Right atrium auricular region (tissue), 2 donors: ENCODE results near the gene GOLGB1. TPM values are rescaled to one million over a fixed set of nuclear protein-coding genes. Genes with fewer than 3 reads are reported as not detected.

Experiments used
- DNase-seq: peaks from one replicate; pipeline ENCODE4 v3.0.0-alpha.2; 2019; ENCODE audit warnings: low spot score
- H3K27ac ChIP-seq, 2 donors: fragments of 200-600 bp; sonication (generic); 1 replicate in 1 of 2; 2 replicates in 1 of 2; pipeline ENCODE4 v1.5.1; 2016 to 2019
- H3K27me3 ChIP-seq, 2 donors: fragments of 200-600 bp; sonication (generic); one replicate each; pipeline versions ENCODE4 v1.5.1 to v1.6.0; 2017 to 2019
- H3K36me3 ChIP-seq: fragments of 200-600 bp; sonication (generic); one replicate; pipeline ENCODE4 v1.5.1; 2016
- H3K4me1 ChIP-seq, 2 donors: fragments of 200-600 bp; sonication (generic); one replicate each; pipeline versions ENCODE4 v1.5.1 to v1.6.0; 2017 to 2019
- H3K4me3 ChIP-seq, 2 donors: fragments of 200-600 bp; sonication (generic); 1 replicate in 1 of 2; 2 replicates in 1 of 2; pipeline ENCODE4 v1.5.1; 2017 to 2019; ENCODE audit warnings: mild to moderate bottlenecking in 1 of 2, moderate library complexity in 1 of 2
- H3K9me3 ChIP-seq, 2 donors: fragments of 200-600 bp; sonication (generic); one replicate each; pipeline ENCODE4 v1.5.1; 2019
- total RNA-seq, 2 donors: library from RNA; depleted of rRNA; stranded (reverse); fragments of >200 nt; gene quantifications; one replicate each; pipeline ENCODE4 v1.1.0, GENCODE V29; 2016
- TF ChIP-seq, protein P1 (sequence below), 2 donors: fragments of 200-600 bp; sonication (generic); IDR thresholded peaks; one replicate each; pipeline ENCODE4 v1.5.1; 2019; ENCODE audit warnings: antibody characterized with exemption in 2 of 2

GOLGB1 gene
- total RNA-seq, 2 donors from 2014 or later = 44.1 to 49.6 TPM

DNA sequence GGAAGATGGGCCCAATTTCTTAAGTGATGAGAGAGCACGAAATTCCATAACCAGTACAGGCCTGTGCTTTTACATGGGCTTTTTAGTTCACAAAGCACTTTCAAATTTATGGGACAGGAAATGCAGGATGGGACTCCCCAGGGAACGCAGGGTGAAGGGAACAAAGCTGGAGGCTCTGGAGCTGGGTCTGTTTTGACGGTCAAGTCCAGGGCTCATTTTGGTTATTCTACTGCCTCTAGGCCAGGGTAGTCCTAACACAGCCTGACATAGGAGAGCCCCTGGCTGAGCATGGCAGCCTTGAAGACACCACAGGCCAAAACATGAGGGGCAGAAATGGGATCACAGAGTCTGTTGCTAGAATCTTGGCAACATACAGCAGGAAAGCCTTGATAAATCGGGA is 122.3 kb downstream of the GOLGB1 start:
- TF ChIP-seq, protein P1, sequence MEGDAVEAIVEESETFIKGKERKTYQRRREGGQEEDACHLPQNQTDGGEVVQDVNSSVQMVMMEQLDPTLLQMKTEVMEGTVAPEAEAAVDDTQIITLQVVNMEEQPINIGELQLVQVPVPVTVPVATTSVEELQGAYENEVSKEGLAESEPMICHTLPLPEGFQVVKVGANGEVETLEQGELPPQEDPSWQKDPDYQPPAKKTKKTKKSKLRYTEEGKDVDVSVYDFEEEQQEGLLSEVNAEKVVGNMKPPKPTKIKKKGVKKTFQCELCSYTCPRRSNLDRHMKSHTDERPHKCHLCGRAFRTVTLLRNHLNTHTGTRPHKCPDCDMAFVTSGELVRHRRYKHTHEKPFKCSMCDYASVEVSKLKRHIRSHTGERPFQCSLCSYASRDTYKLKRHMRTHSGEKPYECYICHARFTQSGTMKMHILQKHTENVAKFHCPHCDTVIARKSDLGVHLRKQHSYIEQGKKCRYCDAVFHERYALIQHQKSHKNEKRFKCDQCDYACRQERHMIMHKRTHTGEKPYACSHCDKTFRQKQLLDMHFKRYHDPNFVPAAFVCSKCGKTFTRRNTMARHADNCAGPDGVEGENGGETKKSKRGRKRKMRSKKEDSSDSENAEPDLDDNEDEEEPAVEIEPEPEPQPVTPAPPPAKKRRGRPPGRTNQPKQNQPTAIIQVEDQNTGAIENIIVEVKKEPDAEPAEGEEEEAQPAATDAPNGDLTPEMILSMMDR (IDR thresholded peaks at IDR 0.05) = no peak
- Histone ChIP-seq H3K9me3 (no peaks in the 10 kb centered on the region), H3K4me3 (no peak overlapping the region), H3K27me3 (no peaks in the 10 kb centered on the region), H3K27ac (peak overlapping the region in 1 of 2 donors; percentile 84), H3K4me1 (peaks cover 0 to 13% of the 10 kb centered on the region in 2 donors), H3K36me3 (peaks cover 27% of the 10 kb centered on the region)
- no peak for DNase-seq

DNA sequence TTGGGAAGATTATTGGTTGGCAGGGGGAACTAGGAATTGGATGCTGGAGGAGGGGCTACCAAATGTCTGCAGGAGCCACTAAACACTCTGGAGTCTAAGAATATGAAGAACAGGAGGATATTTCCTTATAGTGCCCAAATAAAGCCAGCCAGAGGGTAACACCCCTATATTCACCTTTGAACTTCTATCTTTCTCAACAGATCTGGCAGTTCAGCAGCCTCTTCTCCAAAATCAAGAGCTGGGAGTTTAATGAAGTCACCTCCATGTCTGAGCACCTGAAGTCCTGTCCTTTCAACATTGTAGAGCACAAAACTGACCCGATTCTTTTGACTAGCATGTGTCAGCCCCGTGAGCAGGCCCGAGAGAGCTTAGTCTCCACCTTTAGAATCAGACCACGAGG is 123.0 kb downstream of the GOLGB1 start:
- Histone ChIP-seq H3K36me3 (peaks cover 30% of the 10 kb centered on the region), H3K27ac (peak overlapping the region in 1 of 2 donors; percentile 84), H3K27me3 (no peaks in the 10 kb centered on the region), H3K4me3 (no peak overlapping the region), H3K9me3 (no peaks in the 10 kb centered on the region), H3K4me1 (peaks cover 0 to 13% of the 10 kb centered on the region in 2 donors)
- TF ChIP-seq, protein P1 (IDR thresholded peaks at IDR 0.05) = no peak
- no peak for DNase-seq

DNA sequence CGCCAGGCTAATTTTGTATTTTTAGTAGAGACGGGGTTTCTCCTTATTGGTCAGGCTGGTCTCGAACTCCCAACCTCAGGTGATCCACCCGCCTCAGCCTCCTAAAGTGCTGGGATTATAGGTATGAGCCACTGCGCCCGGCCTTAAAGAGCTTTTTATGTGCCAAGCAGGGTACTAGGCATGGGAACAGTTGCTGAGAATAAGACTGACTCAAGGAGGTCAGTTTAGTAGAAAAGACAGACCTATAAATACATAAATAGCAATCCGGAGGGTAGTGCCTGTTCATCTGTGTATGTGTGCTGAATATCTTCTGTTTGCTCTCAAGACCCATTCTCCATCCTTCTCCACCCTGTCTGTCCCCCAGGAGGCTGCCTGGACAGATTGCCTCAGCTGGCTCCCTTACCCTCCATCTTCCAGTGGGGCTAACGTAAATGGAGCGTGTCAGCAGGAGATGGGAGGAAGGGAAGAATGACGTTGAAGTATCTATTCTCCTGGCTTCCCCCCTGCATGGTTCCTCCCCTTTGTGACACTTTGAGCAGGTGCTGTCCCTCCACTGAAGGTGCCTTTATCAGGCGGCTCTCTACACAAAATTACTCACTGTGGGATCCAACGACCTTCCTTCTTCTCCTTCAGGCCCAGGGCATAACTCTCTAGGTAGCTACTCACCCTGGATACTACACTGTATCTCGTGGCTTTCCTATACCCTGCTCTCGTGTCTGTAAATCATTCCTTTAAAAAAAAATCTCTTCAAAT is 125.2 kb downstream of the GOLGB1 start:
- peak; percentile 26 for DNase-seq
- TF ChIP-seq, protein P1 (IDR thresholded peaks at IDR 0.05) = no peak
- Histone ChIP-seq H3K9me3 (no peaks in the 10 kb centered on the region), H3K4me3 (no peak overlapping the region), H3K36me3 (peaks cover 43% of the 10 kb centered on the region), H3K27ac (peak overlapping the region; percentile 39 to 80), H3K4me1 (peaks cover 0 to 6% of the 10 kb centered on the region in 2 donors), H3K27me3 (no peaks in the 10 kb centered on the region)

DNA sequence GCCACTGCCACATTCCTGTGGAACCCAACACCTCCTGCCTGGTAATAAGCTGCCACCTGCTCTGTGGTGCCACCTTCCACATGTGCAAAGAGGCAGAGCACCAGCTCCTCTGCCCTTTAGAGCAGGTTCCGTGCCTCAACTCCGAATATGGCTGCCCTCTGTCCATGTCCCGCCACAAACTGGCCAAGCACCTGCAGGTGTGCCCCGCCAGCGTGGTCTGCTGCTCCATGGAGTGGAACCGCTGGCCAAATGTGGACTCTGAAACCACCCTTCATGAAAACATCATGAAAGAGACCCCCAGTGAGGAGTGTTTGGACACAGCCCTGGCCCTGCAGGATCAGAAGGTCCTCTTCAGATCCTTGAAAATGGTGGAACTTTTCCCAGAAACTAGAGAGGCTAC is 128.1 kb downstream of the GOLGB1 start:
- DNase-seq = no peak
- no peak overlapping the region for H3K27ac ChIP-seq
- H3K36me3 ChIP-seq = peaks cover 24% of the 10 kb centered on the region
- H3K4me1 ChIP-seq = no peaks in the 10 kb centered on the region
- no peaks in the 10 kb centered on the region for H3K27me3 ChIP-seq
- H3K4me3 ChIP-seq = no peak overlapping the region
- H3K9me3 ChIP-seq = no peaks in the 10 kb centered on the region
- TF ChIP-seq, protein P1 (IDR thresholded peaks at IDR 0.05) = no peak

DNA sequence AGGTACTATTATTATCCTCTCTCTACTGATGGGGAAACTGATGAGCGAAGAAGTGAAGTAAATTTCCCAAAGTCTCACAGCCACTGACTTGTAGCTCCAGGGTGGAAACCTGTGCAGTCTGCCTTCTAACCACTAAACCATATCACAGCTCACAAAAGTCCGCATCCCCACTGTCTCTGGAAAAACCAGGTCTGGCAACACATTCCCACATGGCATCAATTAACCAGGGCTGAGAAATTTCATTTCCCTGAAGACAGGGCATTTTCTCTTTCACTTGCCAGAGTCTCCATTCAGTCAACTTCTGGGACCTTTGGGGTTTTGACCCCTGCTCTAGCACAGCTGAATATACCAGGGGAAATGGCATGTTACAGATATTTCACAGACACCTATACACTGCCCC is 129.8 kb downstream of the GOLGB1 start:
- TF ChIP-seq, protein P1 (IDR thresholded peaks at IDR 0.05) = no peak
- Histone ChIP-seq H3K27ac (no peak overlapping the region), H3K9me3 (no peaks in the 10 kb centered on the region), H3K27me3 (no peaks in the 10 kb centered on the region), H3K4me1 (no peaks in the 10 kb centered on the region), H3K36me3 (peaks cover 24% of the 10 kb centered on the region), H3K4me3 (no peak overlapping the region)
- no peak for DNase-seq

Other genes starting within 250 kb of the GOLGB1 start
- gene POLQ, start 203.8 kb downstream of the GOLGB1 start, total RNA-seq = under 1 TPM; 0.28 to 0.41 TPM
- not detected for gene ARGFX, start 181.8 kb downstream of the GOLGB1 start, total RNA-seq
- gene FBXO40, start 156.4 kb downstream of the GOLGB1 start, total RNA-seq = 100 to 1,000 TPM in 1 of 2 donors, 10 to 100 TPM in 1; 81.6 to 187 TPM
- gene HCLS1, start 88.8 kb downstream of the GOLGB1 start, total RNA-seq = 10 to 100 TPM in 1 of 2 donors, 1 to 10 TPM in 1; 9.6 to 26.1 TPM
- gene IQCB1, start 85.3 kb upstream of the GOLGB1 start, total RNA-seq = 1 to 10 TPM; 6.5 to 6.7 TPM
- gene EAF2, start 85.5 kb upstream of the GOLGB1 start, total RNA-seq = 1 to 10 TPM; 1.6 to 3.2 TPM
- gene SLC15A2, start 144.7 kb upstream of the GOLGB1 start, total RNA-seq = 1 to 10 TPM in 1 of 2 donors, under 1 TPM in 1; 0.47 to 1.7 TPM